CMK (cell line): ENCODE measurements around the gene ADGRD1.

ENCODE experiments used
- DNase-seq: peaks from one replicate; pipeline ENCODE4 v3.0.0-alpha.2; 2010; ENCODE audit warnings: low read depth

ADGRD1 gene

GRCh38 chr12:131135786-131136538 lies 182.3 kb downstream of the ADGRD1 start:
- DNase-seq, result no peak

GRCh38 chr12:131136539-131136872 lies 182.8 kb downstream of the ADGRD1 start:
- DNase-seq, result no peak

- no peak for DNase-seq
Observed at GRCh38 chr12:131137009-131137835, 183.5 kb downstream of the ADGRD1 start.

- no peak for DNase-seq
Observed at GRCh38 chr12:131137836-131138637, 184.3 kb downstream of the ADGRD1 start.

- no peak for DNase-seq
Observed at GRCh38 chr12:131138638-131139362, 185.1 kb downstream of the ADGRD1 start.

- no peak for DNase-seq
Observed at GRCh38 chr12:131139363-131140068, 185.8 kb downstream of the ADGRD1 start.

GRCh38 chr12:131140069-131140435 lies 186.3 kb downstream of the ADGRD1 start:
- no peak for DNase-seq

- DNase-seq, result no peak
Observed at GRCh38 chr12:131140697-131141096, 187.0 kb downstream of the ADGRD1 start.

GRCh38 chr12:131141514-131141913 lies 187.8 kb downstream of the ADGRD1 start:
- no peak for DNase-seq

GRCh38 chr12:131142891-131143657 lies 189.4 kb downstream of the ADGRD1 start:
- DNase-seq, result no peak

GRCh38 chr12:131146173-131146675 lies 192.5 kb downstream of the ADGRD1 start:
- no peak for DNase-seq

GRCh38 chr12:131147293-131147692 lies 193.6 kb downstream of the ADGRD1 start:
- DNase-seq, result no peak

- DNase-seq, result no peak
Observed at GRCh38 chr12:131147894-131148293, 194.2 kb downstream of the ADGRD1 start.

GRCh38 chr12:131151558-131152345 lies 198.0 kb downstream of the ADGRD1 start:
- no peak for DNase-seq

GRCh38 chr12:131152587-131152986 lies 198.9 kb downstream of the ADGRD1 start:
- no peak for DNase-seq

GRCh38 chr12:131153016-131153415 lies 199.3 kb downstream of the ADGRD1 start:
- DNase-seq, result no peak

- DNase-seq, result no peak
Observed at GRCh38 chr12:131153956-131154355, 200.2 kb downstream of the ADGRD1 start.

- no peak for DNase-seq
Observed at GRCh38 chr12:131155131-131155530, 201.4 kb downstream of the ADGRD1 start.

- no peak for DNase-seq
Observed at GRCh38 chr12:131157743-131158142, 204.0 kb downstream of the ADGRD1 start.

- DNase-seq, result no peak
Observed at GRCh38 chr12:131159660-131160059, 206.0 kb downstream of the ADGRD1 start.
